NB4 (cell line): ENCODE data around the gene SPPL2B.

ENCODE experiments used
- CTCF ChIP-seq: IDR thresholded peaks from one replicate; pipeline ENCODE4 v1.5.1; 2012; ENCODE audit warnings: low read depth, low read length
- MAX ChIP-seq: IDR thresholded peaks from 2 replicates; pipeline ENCODE4 v1.6.1; 2011; ENCODE audit warnings: low read depth, low read length
- MYC ChIP-seq: IDR thresholded peaks from 2 replicates; pipeline ENCODE4 v1.6.1; 2011; ENCODE audit warnings: low read depth, low read length
- POLR2A ChIP-seq: IDR thresholded peaks from 2 replicates; pipeline ENCODE4 v1.6.1; 2011; ENCODE audit warnings: mild to moderate bottlenecking; ENCODE audit not compliant: insufficient read length; ENCODE audit errors: extremely low read depth

- TF ChIP-seq CTCF (no peak), POLR2A (no peak), MAX (no peak), MYC (no peak)
Measured at GRCh38 chr19:2320939-2321338, 7.5 kb upstream of the SPPL2B start.
